Breast epithelium (tissue), 3 donors: ENCODE results near the gene S1PR3.

Experiments
- POLR2A ChIP-seq: fragments of 450-650 bp; IDR thresholded peaks from one replicate; pipeline ENCODE4 v1.6.1; 2016; ENCODE audit warnings: antibody characterized with exemption, mild to moderate bottlenecking, moderate library complexity
- POLR2AphosphoS5 ChIP-seq, 3 donors: sonication (generic); formaldehyde crosslinking; IDR thresholded peaks; one replicate each; pipeline ENCODE4 v1.6.1; 2017; ENCODE audit warnings: antibody characterized with exemption in 3 of 3
- TF ChIP-seq, protein P1 (sequence below), 3 donors: fragments of 450-650 bp; IDR thresholded peaks; one replicate each; pipeline ENCODE4 v1.5.1; 2016 to 2017; ENCODE audit warnings: antibody characterized with exemption in 3 of 3, mild to moderate bottlenecking in 3 of 3, moderate library complexity in 3 of 3

GRCh38 chr9:88996921-88997235 lies 5.6 kb downstream of the S1PR3 start:
- TF ChIP-seq POLR2AphosphoS5 (IDR thresholded peaks at IDR 0.05) (no peak), POLR2A (no peak)
- TF ChIP-seq, protein P1, sequence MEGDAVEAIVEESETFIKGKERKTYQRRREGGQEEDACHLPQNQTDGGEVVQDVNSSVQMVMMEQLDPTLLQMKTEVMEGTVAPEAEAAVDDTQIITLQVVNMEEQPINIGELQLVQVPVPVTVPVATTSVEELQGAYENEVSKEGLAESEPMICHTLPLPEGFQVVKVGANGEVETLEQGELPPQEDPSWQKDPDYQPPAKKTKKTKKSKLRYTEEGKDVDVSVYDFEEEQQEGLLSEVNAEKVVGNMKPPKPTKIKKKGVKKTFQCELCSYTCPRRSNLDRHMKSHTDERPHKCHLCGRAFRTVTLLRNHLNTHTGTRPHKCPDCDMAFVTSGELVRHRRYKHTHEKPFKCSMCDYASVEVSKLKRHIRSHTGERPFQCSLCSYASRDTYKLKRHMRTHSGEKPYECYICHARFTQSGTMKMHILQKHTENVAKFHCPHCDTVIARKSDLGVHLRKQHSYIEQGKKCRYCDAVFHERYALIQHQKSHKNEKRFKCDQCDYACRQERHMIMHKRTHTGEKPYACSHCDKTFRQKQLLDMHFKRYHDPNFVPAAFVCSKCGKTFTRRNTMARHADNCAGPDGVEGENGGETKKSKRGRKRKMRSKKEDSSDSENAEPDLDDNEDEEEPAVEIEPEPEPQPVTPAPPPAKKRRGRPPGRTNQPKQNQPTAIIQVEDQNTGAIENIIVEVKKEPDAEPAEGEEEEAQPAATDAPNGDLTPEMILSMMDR (IDR thresholded peaks at IDR 0.05) = no peak
